Ramos (cell line): Measurements from ENCODE around the gene LUC7L.
"Not testable (repeated sequence)": the region's sequence is repeated elsewhere in the genome, so short reads cannot be mapped to it uniquely, and the experiment has no call there.

ENCODE experiments used
- in situ Hi-C: fragments of 300-500 bp; cut with MboI; formaldehyde crosslinking; loops from one replicate; pipeline ENCODE4 v1.14.3; 2022; ENCODE audit warnings: low sequenced_read_pairs; ENCODE audit not compliant: unreplicated experiment

LUC7L gene

GRCh38 chr16:185213-185612 is 44.0 kb downstream of the LUC7L start:
- in situ Hi-C loops, result no loop called here

GRCh38 chr16:183005-183404 is 46.2 kb downstream of the LUC7L start:
- in situ Hi-C loops, result no loop called here

DNA sequence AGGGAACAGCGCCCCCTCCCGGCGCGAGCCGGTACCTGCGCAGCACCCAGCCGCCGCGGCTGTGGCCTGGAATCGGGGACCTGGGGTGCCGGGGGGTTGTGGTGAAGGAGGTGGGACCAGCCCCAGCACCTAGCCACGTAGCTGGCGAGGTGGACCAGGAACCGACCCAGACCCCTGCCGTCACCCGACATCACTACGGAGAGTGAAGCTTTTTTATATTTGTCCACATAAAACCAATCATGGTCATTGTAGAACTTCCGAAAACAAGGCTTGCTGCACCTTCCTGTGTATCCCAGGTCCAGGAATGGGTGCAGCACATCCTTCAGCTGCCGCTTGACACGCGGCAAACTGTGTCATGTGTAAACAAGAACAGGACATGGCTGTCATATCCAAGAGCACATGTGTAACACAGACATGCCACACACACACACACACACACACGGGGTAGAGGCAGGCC is 47.7 kb downstream of the LUC7L start:
- in situ Hi-C loops, result no loop called here

GRCh38 chr16:180681-181564 is 48.3 kb downstream of the LUC7L start:
- in situ Hi-C loops, result no loop called here

GRCh38 chr16:180101-180675 is 49.1 kb downstream of the LUC7L start, which contains the start of gene HBQ1:
Gene HBQ1 (plus strand): TSS chr16:180459. CDS start chr16:180487, 28 bp downstream.
- in situ Hi-C loops, result no loop called here

DNA sequence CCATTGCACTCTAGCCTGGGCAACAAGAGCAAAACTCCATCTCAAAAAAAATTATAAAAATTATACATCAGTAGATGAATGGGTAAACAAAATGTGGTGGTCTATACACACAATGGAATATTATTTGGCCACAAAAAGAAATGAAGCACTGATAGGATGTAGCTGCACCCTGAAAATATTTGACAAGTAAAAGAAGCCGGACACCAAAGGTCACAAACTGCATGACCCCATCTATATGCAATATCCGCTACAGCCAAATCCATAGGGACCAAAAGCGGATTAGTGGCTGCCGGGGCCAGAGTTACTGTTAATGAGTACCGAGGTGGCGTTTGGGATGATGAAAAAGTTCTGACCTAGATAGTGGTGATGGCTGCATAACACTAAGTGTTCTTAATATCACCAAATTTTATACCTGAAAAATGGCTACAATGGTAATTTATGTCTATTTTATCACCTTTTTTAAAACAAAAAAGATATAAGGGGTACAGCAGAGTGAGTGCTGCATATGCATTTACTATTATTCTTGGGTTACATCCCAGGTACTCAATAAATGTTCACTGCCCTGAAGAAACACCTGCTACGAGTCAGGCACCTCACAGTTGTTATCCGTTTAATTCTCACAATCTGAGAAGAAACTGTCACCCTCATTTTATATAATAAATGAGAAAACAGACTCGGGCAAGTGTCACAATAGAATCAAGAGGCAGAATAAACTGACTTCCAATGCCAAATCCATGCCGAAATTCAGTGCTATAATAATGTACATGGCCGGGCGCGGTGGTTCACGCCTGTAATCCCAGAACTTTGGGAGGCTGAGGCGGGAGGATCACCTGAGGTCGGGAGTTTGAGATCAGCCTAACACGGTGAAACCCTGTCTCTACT is 49.8 kb downstream of the LUC7L start:
- in situ Hi-C loops, result no loop called here

GRCh38 chr16:178668-179015 is 50.6 kb downstream of the LUC7L start:
- in situ Hi-C loops, result no loop called here

- in situ Hi-C loops, result no loop called here
Observed at GRCh38 chr16:177981-178667, 51.1 kb downstream of the LUC7L start.

DNA sequence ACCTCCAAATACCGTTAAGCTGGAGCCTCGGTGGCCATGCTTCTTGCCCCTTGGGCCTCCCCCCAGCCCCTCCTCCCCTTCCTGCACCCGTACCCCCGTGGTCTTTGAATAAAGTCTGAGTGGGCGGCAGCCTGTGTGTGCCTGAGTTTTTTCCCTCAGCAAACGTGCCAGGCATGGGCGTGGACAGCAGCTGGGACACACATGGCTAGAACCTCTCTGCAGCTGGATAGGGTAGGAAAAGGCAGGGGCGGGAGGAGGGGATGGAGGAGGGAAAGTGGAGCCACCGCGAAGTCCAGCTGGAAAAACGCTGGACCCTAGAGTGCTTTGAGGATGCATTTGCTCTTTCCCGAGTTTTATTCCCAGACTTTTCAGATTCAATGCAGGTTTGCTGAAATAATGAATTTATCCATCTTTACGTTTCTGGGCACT is 51.8 kb downstream of the LUC7L start:
- in situ Hi-C loops, result no loop called here

DNA sequence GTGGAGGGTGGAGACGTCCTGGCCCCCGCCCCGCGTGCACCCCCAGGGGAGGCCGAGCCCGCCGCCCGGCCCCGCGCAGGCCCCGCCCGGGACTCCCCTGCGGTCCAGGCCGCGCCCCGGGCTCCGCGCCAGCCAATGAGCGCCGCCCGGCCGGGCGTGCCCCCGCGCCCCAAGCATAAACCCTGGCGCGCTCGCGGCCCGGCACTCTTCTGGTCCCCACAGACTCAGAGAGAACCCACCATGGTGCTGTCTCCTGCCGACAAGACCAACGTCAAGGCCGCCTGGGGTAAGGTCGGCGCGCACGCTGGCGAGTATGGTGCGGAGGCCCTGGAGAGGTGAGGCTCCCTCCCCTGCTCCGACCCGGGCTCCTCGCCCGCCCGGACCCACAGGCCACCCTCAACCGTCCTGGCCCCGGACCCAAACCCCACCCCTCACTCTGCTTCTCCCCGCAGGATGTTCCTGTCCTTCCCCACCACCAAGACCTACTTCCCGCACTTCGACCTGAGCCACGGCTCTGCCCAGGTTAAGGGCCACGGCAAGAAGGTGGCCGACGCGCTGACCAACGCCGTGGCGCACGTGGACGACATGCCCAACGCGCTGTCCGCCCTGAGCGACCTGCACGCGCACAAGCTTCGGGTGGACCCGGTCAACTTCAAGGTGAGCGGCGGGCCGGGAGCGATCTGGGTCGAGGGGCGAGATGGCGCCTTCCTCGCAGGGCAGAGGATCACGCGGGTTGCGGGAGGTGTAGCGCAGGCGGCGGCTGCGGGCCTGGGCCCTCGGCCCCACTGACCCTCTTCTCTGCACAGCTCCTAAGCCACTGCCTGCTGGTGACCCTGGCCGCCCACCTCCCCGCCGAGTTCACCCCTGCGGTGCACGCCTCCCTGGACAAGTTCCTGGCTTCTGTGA is 52.5 kb downstream of the LUC7L start, which contains the start of gene HBA1:
Gene HBA1, plus strand, starts transcription at position 204 of the 906 bp plus-strand sequence. Its CDS starts 37 bp downstream, at position 241.
- in situ Hi-C loops, result not testable (repeated sequence)

DNA sequence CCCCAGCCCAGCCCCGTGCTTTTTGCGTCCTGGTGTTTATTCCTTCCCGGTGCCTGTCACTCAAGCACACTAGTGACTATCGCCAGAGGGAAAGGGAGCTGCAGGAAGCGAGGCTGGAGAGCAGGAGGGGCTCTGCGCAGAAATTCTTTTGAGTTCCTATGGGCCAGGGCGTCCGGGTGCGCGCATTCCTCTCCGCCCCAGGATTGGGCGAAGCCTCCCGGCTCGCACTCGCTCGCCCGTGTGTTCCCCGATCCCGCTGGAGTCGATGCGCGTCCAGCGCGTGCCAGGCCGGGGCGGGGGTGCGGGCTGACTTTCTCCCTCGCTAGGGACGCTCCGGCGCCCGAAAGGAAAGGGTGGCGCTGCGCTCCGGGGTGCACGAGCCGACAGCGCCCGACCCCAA is 53.2 kb downstream of the LUC7L start:
- in situ Hi-C loops, result not testable (repeated sequence)

GRCh38 chr16:175011-175949 is 54.0 kb downstream of the LUC7L start:
- in situ Hi-C loops, result no loop called here

DNA sequence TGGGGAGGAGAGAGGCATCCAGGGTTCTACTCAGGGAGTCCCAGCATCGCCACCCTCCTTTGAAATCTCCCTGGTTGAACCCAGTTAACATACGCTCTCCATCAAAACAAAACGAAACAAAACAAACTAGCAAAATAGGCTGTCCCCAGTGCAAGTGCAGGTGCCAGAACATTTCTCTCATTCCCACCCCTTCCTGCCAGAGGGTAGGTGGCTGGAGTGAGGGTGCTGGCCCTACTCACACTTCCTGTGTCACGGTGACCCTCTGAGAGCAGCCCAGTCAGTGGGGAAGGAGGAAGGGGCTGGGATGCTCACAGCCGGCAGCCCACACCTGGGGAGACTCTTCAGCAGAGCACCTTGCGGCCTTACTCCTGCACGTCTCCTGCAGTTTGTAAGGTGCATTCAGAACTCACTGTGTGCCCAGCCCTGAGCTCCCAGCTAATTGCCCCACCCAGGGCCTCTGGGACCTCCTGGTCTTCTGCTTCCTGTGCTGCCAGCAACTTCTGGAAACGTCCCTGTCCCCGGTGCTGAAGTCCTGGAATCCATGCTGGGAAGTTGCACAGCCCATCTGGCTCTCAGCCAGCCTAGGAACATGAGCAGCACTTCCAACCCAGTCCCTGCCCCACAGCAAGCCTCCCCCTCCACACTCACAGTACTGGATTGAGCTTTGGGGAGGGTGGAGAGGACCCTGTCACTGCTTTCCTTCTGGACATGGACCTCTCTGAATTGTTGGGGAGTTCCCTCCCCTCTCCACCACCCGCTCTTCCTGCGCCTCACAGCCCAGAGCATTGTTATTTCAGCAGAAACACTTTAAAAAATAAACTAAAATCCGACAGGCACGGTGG is 55.1 kb downstream of the LUC7L start:
- in situ Hi-C loops, result not testable (repeated sequence)

GRCh38 chr16:173211-173854 is 55.9 kb downstream of the LUC7L start:
- in situ Hi-C loops, result not testable (repeated sequence)

GRCh38 chr16:172374-172941 is 56.8 kb downstream of the LUC7L start, which contains the start of gene HBA2:
Gene HBA2 (plus strand): TSS chr16:172876. CDS start chr16:172913, 37 bp downstream.
- in situ Hi-C loops, result not testable (repeated sequence)

DNA sequence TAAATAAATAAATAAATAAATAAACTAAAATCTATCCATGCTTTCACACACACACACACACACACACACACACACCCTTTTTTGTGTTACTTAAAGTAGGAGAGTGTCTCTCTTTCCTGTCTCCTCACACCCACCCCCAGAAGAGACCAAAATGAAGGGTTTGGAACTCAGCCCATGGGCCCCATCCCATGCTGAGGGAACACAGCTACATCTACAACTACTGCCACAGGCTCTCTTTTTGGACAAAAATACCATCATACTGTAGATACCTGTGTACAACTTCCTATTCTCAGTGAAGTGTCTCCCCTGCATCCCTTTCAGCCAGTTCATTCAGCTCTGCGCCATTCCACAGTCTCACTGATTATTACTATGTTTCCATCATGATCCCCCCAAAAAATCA is 58.5 kb downstream of the LUC7L start:
- in situ Hi-C loops, result no loop called here
